Omental fat pad (tissue), 4 donors: ENCODE results near the gene FOXF1. TPM values are rescaled to one million over a fixed set of nuclear protein-coding genes. Genes with fewer than 3 reads are reported as not detected.

Experiments used
- ATAC-seq: fragments of 150-250 bp; one replicate; pipeline ENCODE4 v1.9.1; 2016; ENCODE audit warnings: mild to moderate bottlenecking, moderate library complexity; ENCODE audit not compliant: low FRiP score
- DNase-seq: peaks from one replicate; pipeline ENCODE4 v3.0.0-alpha.2; 2019; ENCODE audit warnings: low spot score
- total RNA-seq, 4 donors: library from RNA; depleted of rRNA; stranded (reverse); fragments of >200 nt; gene quantifications; one replicate each; pipeline ENCODE4 v1.1.0, GENCODE V29; 2016
- TF ChIP-seq, protein P1 (sequence below), 3 donors: fragments of 450-650 bp; IDR thresholded peaks; one replicate each; pipeline ENCODE4 v1.5.1; 2016 to 2017; ENCODE audit warnings: antibody characterized with exemption in 3 of 3, mild to moderate bottlenecking in 3 of 3, moderate library complexity in 2 of 3

FOXF1 gene
- total RNA-seq, 4 donors from 2014 or later: 0.88 to 6.6 (median 1.4) TPM

DNA sequence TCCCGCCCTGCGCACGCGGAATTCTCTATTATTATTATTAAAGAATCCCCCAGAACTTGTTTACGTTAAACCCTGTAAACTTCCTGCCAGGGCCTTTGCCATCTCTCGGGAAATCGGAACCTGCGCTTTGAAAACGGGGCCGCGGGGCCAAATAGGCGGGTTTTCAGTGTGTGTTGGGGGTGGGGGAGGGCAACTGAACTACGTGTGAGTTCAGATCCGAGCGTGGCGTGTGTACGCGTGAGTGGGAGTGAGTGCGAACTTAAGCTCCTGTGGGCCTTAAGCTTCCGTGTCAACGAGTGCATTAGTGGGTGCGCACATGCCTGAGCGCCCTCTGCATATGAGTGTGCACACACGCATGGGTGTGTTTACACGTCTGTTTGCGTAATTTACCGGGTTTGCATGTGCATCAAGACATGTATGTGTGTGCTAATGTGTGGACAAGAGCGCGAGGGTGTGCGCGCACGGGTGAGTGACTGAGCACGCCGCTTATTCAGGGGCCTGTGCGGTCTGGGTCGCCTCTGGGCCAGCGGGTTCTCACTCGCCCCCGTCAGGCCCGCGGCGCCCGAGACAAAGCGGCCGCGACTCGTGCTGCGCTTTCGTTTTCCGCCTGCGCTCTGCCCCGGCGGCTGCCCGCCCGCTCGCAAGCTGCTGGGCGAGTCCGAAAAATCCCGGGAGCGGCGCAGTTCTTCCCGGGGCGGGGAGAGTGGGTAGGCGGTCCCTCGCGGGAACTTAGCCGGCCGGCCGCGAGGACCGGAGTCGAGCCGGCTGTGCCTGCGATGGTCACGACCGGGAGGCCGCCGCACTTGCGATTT is 1.2 kb upstream of the FOXF1 start:
- DNase-seq: no peak

GRCh38 chr16:86509759-86510464 is 415 bp upstream of the FOXF1 start:
- peak; percentile 25 for ATAC-seq
- DNase-seq: no peak
- TF ChIP-seq, protein P1, sequence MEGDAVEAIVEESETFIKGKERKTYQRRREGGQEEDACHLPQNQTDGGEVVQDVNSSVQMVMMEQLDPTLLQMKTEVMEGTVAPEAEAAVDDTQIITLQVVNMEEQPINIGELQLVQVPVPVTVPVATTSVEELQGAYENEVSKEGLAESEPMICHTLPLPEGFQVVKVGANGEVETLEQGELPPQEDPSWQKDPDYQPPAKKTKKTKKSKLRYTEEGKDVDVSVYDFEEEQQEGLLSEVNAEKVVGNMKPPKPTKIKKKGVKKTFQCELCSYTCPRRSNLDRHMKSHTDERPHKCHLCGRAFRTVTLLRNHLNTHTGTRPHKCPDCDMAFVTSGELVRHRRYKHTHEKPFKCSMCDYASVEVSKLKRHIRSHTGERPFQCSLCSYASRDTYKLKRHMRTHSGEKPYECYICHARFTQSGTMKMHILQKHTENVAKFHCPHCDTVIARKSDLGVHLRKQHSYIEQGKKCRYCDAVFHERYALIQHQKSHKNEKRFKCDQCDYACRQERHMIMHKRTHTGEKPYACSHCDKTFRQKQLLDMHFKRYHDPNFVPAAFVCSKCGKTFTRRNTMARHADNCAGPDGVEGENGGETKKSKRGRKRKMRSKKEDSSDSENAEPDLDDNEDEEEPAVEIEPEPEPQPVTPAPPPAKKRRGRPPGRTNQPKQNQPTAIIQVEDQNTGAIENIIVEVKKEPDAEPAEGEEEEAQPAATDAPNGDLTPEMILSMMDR (IDR thresholded peaks at IDR 0.05): no peak

More for the DNA sequence above, 1.2 kb upstream of the FOXF1 start:
- ATAC-seq: peak; percentile 58
- TF ChIP-seq, protein P1 (IDR thresholded peaks at IDR 0.05): no peak

GRCh38 chr16:86511317-86512161 is 1.2 kb downstream of the FOXF1 start:
- ATAC-seq (no peak), DNase-seq (no peak)
- TF ChIP-seq, protein P1 (IDR thresholded peaks at IDR 0.05): no peak

- no peak for DNase-seq
- no peak for ATAC-seq
These were observed 2.1 kb downstream of the FOXF1 start for GRCh38 chr16:86512301-86512859.

DNA sequence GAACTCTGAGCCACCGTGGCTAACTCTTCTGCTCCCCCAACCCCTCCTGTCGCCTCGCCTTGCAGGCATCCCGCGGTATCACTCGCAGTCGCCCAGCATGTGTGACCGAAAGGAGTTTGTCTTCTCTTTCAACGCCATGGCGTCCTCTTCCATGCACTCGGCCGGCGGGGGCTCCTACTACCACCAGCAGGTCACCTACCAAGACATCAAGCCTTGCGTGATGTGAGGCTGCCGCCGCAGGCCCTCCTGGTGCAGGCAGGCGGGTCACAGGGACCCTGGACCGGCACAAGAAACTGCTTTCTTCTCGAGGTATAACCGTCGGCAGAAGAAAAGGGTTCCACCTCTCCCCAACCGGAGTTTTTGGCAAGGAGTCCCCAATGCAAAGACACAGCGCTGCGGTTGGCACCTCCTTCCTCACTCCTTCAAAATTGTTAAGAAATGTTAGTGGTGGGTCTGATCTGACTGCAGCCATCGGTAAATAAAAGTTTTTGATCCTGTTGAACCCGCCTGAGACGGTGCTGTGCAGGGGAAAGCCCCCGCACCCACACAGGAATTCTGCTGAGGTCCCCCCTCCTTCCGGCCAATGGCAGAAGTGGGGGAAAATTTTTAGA is 2.6 kb downstream of the FOXF1 start:
- TF ChIP-seq, protein P1 (IDR thresholded peaks at IDR 0.05): no peak
- ATAC-seq: no peak
- DNase-seq: no peak

More at GRCh38 chr16:86512301-86512859, 2.1 kb downstream of the FOXF1 start:
- TF ChIP-seq, protein P1 (IDR thresholded peaks at IDR 0.05): no peak
